Colon (tissue), 2 donors: Measurements from ENCODE around the gene TMEM270.
"Not testable (repeated sequence)": the region's sequence is repeated elsewhere in the genome, so short reads cannot be mapped to it uniquely, and the experiment has no call there.

Source experiments
- FAIRE-seq: peaks from 2 replicates; lab custom pipeline; 2012; peaks lifted over from hg19 to GRCh38; lab: Jason Lieb, UNC
- donor health status: control.
- donor health status: control.

TMEM270 gene

DNA sequence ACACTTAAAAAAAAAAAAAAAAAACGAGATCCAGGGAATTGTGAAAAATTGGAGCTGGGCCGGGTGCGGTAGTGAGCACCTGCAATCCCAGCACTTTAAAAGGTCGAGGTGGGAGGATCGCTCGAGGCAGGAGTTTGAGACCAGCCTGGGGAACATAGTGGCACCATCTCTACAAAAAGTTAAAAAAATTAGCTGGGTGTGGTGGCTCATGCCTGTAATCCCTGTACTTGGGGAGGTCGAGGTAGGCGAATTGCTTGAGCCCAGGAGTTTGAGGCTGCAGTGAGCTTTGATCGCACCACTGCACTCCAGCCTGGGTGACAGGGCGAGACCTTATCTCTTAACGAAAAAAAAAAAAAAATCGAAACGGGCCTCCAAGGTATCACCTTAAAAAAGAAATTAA is 28.2 kb upstream of the TMEM270 start:
- FAIRE-seq, result no peak

- no peak for FAIRE-seq
These were observed 27.6 kb upstream of the TMEM270 start for GRCh38 chr7:73833251-73833919.

DNA sequence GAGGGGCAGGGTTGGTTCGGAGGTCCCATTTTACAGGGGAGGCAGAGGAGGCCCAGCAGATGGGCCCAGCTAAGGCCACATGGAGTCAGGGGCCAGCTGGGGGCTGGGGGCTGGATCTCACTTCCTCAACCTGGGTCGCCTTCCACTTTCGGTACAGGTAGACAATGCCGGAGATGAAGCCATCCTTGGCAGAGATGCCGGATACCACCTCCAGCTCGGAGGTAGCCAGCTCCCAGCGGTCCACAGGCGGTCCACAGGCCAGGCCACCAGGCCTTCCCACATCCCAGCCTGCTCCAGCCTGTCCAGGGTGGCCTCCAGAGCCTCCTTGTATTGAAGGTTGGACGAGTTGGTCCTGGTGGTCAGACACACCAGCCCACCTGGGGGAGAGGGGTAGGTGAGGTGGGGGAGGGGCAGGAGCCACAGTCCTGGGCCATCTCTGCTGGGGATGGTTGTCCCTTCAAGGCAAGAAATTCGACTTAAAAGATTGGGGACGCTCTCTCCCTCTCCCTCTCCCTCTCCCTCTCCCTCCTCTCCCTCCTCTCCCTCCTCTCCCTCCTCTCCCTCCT is 26.2 kb upstream of the TMEM270 start:
- FAIRE-seq, result no peak

GRCh38 chr7:73837167-73837566 is 23.8 kb upstream of the TMEM270 start:
- FAIRE-seq, result not testable (repeated sequence)

- FAIRE-seq, result no peak
These were observed 22.3 kb upstream of the TMEM270 start for GRCh38 chr7:73838642-73839041.

GRCh38 chr7:73839290-73839689 is 21.7 kb upstream of the TMEM270 start:
- FAIRE-seq, result no peak

DNA sequence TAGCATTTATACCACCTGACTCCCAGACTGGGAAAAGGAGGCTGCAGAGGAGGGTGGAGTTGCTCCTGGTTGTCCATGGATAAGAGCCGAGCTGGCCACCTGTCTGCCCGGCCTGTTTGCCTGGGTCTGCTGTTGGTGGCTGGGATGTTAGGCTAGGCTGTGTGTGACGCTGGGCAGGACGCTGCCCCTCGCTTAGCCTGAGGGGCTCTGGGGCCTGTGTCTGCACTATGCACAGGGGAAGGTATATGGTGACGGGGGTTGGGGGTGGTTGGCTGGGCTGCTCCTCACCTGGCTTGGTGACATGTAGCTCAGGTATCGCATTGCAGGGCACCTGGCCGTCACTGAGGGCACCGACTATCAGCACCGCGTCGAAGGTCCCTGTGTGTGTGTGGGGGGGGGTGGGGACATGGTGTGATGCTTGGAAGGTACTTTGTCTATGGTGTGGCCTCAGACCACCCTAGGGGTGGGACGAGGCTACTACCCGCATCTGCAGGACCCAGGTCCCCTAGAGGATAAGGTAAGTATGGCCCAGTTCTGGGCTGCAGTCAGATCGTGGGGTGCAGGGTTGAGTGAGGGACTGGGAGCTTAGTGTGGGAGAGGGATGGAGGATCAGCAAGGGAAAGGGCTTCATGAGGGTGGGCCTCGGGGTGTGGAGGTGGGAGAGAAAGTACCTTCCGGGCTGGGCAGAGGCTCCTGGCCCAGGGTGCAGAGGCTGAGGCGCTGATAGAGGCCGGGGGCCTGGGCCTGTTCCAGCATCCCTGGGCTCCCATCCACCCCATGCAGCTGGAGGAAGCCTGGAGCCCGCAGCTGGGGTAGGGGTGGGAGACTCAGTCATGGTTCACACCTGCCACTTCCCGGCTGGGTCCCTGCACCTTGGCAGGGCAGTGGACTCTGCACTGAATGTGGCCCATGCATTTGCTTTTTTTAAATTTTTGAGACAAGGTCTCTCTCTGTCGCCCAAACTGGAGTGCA is 20.9 kb upstream of the TMEM270 start:
- no peak for FAIRE-seq

DNA sequence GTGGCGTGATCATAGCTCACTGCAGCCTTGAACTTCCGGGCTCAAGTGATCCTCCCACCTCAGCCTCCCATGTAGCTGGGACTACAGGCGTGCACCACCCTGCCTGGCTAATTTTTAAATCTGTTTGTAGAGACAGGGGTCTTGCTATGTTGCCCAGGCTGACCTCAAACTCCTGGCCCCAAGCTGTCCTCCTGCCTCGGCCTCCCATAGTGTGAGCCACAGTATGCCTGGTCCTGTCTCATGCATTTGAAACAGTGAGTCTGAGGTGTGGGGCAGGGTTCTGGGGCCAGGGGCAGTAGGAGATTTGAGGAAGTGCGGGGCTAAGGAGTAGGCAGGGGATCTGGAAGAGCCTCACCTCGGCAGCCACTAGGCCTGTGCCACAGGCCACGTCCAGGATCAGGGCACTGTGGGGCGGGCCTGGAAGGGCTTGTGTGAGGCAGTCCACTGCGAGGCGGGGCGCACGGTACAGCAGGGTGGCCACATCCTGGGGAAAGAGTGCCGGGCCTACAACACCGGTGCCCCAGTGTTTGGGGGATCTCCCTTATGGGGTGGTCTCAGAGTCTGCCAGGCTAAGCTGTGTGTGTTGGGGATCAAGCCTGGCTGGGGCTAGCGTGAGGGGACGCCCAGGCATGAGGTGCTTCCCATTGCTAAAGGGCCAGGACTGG is 20.1 kb upstream of the TMEM270 start:
- FAIRE-seq, result no peak

GRCh38 chr7:73841689-73842066 is 19.3 kb upstream of the TMEM270 start:
- no peak for FAIRE-seq

- no peak for FAIRE-seq
These were observed 18.6 kb upstream of the TMEM270 start, which contains the start of gene METTL27 for GRCh38 chr7:73842067-73842976. METTL27 (minus strand) TSS chr7:73842516; CDS start chr7:73842140, 376 bp downstream.

GRCh38 chr7:73844131-73844547 is 16.8 kb upstream of the TMEM270 start:
- no peak for FAIRE-seq

DNA sequence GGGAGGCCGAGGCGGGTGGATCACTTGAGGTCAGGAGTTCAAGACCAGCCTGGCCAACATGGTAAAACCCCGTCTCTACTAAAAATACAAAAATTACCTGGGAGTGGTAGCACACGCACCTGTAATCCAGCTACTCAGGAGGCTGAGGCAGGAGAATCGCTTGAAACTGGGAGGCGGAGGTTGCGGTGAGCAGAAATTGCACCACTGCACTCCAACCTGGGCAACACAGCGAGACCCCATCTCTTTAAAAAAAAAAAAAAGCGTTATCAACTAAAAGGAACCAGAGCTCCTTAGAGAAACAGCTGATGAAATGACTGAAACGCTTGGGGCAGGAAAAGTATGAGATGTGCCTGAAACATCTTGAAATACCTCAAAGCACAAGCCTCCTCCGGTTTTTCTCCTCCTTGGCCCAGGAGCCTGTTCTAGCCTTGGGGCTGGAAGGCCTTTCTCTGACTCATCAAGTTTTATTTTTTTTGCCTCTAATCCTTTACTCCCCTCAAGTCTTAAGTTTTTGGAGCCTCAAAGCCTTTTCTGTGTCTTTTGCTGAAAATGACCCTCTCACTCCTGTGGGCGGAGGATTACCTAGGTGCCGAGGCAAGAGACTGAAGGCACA is 16.0 kb upstream of the TMEM270 start:
- no peak for FAIRE-seq

DNA sequence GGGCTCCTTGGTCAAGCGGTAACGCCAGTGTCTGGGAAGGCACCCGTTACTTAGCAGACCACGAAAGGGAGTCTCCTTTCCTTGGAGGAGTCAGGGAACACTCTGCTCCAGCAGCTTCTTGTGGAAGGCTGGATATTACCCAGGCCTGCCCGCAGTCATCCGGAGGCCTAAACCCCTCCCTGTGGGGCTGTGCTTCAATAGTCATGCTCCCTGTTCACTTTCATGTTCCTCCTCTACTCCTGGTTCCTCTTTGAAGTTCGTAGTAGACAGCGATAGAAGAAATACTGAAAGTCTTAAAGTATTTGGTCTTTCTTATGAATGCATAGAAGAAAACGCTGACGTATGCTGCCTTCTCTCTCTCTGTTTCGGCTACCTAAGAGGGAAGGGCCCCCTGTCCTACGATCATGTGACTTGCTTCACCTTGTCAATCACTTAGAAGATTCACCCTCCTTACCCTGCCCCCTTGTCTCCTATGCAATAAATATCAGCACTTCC is 15.2 kb upstream of the TMEM270 start:
- FAIRE-seq, result not testable (repeated sequence)

DNA sequence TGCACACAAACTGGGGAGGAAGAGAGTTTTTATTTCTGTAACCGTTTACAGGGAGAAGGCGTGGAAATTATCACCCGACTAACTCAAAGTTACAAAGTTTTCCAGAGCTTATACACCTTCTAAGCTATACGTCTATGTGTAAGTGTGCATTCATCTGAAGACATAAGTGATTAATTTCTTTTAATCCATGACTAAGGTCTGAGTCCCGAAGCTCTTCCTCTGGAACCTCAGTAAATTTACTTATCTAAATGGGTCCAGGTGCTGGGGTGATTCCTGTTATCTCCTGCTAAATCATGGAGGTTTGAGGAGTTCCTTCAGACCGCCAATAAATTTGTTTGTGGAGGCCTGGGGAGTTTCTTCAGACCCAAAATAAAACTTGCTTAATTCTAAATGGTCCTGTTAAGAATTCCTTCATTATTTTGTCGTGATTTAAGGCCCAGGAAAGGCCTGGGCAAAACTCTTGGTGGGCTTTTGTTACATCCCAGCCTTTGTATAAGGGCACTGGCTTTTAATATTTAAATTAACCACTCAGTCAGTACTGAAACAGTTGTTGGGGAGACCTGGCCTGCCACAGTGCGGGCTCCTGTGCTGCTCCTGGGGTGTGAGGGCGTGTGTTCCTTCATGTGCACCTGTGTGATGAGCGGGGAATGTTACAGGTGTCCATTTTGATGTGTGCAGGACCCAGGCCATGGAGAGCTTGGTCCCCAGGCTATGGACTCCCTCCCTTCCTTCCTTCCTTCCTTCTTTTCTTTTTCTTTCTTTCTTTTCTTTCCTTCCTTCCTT is 12.8 kb upstream of the TMEM270 start:
- FAIRE-seq, result no peak

DNA sequence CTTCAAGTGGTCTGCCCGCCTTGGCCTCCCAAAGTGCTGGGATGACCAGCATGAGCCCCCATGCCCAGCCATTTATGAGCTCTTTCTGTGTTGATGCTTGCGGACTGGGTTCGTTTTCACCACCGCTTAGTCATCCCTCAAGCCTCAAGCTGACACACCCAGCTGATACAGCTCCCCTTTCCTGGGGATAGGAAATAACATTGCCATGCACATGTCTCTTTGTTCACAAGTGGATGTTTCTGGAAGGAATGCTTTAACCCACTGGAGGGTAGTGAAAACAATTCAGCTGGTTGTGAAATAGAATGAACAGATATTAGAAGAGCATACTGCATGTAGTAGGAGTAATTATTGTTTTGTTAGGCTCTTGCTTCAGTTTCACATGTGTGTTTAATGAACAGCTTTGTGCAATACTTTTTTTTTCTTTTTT is 10.2 kb upstream of the TMEM270 start:
- FAIRE-seq, result no peak

DNA sequence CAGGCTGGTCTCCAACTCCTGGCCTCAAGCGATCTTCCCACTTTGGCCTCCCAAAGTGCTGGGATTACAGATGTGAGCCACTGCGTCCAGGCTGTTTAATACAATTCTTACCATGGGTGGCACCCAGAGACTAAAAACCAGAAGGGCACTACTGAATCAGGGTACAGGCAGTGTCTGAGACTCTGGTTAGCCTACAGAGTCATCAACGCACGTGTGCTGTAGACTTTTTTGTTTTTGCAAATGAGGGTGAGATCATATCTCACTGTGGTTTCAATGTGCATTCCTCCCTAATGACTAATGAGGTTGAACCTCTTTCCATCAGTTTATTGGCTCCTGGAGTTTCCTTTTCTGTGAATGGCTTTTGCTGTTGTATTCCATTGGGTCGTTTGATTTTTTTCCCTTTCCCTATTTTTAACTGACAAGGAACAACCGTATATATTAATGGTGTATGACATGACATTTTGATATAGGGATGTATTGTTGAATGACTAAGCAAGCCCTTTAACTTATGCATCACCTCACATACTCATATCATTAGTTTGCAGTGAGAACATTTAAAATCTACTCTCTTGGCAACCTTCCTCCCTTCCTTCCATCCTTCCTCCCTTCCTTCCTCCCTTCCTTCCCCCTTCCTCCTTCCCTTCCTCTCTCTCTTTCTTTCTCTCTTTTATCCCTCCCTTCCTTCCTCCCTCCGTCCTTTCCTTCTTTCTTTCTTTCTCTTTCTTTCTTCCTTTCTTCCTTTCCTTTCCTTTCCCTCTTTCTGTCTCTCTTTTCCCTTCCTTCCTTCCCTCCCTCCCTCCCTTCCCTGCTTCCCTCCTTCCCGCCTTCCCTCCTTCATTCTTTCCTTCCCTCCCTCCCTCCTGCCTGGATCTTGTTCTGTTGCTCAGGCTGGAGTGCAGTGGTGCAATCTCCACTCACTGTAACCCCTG is 9.3 kb upstream of the TMEM270 start:
- no peak for FAIRE-seq

- no peak for FAIRE-seq
These were observed 8.5 kb upstream of the TMEM270 start for GRCh38 chr7:73852500-73852899.

- no peak for FAIRE-seq
These were observed 4.0 kb upstream of the TMEM270 start for GRCh38 chr7:73856941-73857340.

DNA sequence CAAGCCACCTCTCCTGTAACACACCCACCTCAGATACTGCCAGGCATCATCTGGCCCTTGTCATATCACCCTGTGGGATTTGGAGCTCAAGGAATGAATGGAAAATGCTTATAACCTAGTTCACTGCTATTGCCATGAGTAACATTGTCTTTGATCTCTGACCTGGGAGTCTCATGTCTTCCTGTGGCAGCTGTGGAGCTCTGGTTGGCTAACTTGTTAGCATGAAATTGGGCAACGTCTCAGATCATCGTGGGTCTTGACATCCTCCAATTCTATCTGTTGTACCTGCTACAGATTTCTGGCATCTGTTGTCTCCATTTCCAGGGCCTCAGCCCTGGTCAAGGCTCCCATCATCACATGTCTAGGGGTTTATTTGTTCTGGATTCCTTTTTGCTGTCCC is 2.2 kb upstream of the TMEM270 start:
- no peak for FAIRE-seq
